Cerebellar nuclear complex (tissue), 1 donor: ENCODE results near the gene SPATA6.
"Not testable (repeated sequence)": the region's sequence is repeated elsewhere in the genome, so short reads cannot be mapped to it uniquely, and the experiment has no call there.

Experiments
- DNase-seq, 2 experiments: peaks; one replicate each; lab custom pipeline; 2025; lab: John Stamatoyannopoulos, UW

Gene SPATA6

GRCh38 chr1:48462716-48463302, 9.2 kb downstream of the SPATA6 start:
- no peak for DNase-seq

- no peak for DNase-seq
Measured at GRCh38 chr1:48450505-48450904, 21.5 kb downstream of the SPATA6 start.

DNA sequence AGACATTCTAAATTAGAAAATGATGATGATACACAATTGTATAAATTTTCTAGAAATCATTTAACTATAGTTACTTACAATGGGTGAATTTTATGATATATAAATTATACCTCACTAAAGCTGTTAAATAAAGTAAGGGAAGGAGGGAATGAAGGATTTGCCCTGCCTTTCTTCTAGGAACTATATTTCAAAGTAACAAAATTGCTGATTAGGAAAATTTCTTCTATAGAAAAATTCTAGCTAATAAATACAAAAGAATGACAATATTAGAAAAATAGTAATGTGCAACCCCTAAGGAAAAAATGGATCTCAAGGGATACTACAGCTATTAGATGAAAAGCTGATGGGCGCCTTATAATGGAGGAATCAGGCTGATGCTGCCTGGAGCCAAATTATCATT, 23.1 kb downstream of the SPATA6 start:
- no peak for DNase-seq

DNA sequence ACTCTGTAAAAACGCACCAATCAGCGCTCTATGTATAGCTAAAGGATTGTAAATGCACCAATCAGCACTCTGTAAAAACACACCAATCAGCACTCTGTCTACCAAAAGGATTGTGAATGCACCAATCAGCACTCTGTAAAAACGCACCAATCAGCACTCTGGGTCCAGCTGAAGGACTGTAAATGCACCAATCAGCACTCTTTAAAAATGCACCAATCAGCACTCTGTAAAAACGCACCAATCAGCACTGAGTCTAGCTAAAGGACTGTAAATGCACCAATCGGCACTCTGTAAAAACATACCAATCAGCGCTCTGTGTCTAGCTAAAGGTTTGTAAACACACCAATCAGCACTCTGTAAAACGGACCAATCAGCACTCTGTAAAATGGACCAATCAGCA, 27.8 kb downstream of the SPATA6 start:
- DNase-seq = not testable (repeated sequence)

- DNase-seq = no peak
Measured at GRCh38 chr1:48442864-48443619, 29.0 kb downstream of the SPATA6 start.

DNA sequence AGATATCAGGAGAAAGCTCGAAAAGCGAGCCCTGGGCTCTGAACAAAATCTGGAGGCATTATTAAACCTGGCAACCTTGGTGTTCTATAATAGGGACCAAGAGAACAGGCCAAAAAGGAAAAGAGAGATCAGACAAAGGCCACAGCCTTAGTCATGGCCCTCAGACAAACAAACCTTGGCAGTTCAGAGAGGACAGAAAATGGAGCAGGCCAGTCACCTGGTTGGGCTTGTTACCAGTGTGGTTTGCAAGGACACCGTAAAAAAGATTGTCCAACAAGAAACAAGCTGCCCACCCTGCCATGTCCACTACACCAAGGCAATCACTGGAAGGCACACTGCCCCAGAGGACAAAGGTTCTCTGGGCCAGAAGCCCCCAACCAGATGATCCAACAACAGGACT, 31.2 kb downstream of the SPATA6 start:
- DNase-seq = not testable (repeated sequence)

DNA sequence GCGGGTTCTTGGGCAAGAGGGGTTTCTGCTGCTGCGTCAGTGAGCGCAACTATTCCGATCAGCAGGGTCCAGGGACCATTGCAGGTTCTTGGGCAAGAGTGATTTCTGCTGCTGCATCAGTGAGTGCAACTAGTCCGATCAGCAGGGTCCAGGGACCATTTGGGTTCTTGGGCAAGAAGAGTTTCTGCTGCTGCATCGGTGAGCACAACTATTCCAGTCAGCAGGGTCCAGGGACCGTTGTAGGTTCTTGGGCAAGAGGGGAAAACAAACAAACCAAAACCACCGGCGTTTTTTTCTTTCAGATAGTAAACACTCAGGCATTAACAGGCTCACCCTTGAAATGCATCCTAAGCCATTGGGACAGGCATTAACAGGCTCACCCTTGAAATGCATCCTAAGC, 32.6 kb downstream of the SPATA6 start:
- no peak for DNase-seq

- DNase-seq = not testable (repeated sequence)
Measured at GRCh38 chr1:48437379-48437778, 34.6 kb downstream of the SPATA6 start.

DNA sequence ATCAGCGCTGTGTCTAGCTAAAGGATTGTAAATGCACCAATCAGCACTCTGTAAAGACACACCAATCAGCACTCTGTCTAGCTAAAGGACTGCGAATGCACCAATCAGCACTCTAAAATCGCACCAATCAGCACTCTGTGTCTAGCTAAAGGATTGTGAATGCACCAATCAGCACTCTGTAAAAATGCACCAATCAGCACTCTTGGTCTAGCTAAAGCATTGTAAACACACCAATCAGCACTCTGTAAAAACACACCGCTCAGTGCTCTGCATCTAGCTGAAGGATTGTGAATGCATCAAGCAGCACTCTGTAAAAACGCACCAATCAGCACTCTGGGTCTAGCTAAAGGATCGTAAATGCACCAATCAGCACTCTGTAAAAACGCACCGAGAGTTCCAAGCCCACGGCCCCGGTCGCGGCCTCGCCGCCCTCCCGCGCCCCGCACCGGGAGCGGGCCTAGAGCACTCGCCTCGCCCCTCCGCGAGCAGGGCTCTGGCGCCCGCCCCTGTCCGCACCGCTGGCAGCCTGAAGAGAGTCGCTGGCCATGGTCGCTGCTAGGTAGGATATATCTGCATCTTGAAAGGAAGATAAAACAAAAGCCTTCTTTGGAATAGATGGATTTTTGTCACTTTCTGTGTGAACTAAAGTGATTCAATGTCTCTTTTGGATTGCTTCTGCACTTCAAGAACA, 36.5 kb downstream of the SPATA6 start:
- DNase-seq = not testable (repeated sequence)

DNA sequence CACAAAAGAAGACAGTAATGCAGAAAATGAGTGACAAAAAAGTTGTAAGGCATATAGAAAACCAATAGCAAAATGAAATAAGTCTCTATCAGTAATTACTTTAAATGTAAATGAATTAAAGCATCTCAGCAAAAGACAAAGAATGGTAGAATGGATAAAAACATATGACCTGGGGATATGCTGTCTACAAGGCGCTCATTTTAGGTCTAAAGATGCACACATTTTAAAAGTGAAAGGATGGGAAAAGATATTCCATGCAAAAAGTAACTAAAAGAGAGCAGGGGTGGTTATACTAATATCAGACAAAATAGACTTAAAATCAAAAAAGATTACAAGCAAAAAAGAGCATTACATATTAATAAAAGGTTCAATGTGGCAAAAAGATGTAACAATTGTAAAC, 41.2 kb downstream of the SPATA6 start:
- DNase-seq = no peak

DNA sequence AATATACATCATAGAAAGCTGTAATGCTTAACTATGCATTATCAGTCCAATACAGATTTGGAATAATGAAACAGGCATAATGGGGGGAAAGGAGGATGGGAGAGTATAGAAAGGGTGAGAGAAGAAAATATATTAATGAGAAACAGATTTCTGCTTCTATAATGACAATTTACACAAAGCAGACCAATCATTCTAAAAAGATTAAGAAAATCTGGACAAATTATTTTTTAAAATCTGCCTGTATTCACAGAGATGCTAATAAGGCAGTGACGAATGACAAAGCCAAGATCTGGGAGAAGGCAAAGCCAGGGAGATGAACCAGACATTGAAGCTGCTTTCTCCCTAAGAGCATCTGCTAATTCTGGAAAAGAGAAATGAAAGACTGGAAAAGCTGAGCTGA, 50.0 kb downstream of the SPATA6 start:
- no peak for DNase-seq

DNA sequence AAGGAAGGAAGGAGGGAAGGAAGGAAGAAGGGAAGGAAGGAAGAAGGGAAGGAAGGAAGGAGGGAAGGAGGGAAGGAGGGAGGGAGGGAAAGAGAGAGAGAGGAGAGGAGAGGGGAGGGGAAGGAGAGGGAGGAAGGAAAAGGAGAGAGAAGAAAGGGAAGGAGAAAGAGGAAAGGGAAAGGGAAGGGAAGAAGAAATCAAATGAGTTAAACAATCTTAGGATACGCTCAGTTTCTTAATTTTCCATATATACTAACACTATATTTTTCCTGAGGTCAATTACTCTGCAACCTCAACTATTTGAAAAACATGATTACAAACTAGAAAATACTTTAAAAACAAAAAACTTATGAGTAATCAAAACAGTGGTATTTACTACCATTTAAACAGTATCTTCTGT, 53.3 kb downstream of the SPATA6 start:
- no peak for DNase-seq

DNA sequence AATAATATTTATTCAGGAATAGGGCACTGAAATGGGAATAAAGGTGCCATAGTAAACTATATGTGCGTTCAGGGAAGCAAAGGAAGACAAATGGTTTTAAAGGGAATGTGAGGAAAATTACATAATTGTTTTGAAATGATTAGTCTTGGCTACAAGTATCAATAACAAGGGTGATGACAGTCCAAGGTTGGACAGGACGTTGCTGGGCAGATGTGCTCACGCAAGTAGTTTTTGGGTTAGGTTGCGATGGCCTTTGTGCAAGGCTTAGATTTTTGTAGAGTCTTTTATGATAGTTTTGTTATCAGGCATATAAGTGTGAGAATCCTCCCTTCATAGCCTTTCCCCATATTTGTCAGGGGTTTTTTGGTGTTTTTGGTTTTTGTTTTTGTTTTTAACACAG, 57.0 kb downstream of the SPATA6 start:
- no peak for DNase-seq

DNA sequence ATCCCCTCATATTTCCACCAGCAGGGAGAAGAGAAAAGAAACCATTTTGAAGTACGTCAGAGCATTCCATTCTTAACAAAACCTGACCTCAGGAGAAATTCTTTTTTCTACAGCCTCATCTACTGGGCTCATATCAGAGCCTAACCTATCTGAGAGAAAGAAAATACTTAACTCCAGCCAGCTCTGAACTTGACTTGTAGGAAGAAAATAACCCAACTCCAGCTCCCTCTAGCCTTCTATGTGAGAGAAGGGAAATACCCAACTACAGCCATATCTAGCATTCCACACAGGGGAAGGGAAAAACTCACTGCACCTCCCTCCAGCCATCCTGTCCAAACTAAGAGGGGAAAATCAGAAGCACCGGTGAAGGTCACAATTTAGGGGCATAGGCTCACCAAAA, 57.7 kb downstream of the SPATA6 start:
- no peak for DNase-seq

GRCh38 chr1:48405940-48406339, 66.1 kb downstream of the SPATA6 start:
- DNase-seq = no peak

- no peak for DNase-seq
Measured at GRCh38 chr1:48405400-48405799, 66.6 kb downstream of the SPATA6 start.

GRCh38 chr1:48402599-48402998, 69.4 kb downstream of the SPATA6 start:
- no peak for DNase-seq

- DNase-seq = no peak
Measured at GRCh38 chr1:48396208-48396607, 75.8 kb downstream of the SPATA6 start.

- DNase-seq = no peak
Measured at GRCh38 chr1:48391926-48392325, 80.1 kb downstream of the SPATA6 start.

DNA sequence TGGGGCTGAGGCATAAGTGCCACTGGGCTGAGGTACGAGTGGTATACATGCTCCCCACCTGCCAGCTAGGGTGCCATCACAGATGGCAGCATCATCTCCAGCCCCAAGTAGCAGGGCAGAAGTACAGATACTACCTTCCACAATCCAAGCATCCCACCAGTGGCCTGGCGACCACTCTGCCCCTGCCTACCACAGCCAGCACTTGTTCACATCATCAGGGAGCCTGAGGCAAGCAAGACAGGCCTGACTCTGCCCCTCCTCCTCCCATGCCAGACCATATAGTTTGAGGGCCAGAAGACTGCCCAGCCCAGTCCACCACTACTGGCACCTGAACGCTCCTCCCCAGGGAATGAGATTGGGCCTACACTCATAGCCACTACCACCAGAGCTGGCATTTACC, 84.6 kb downstream of the SPATA6 start:
- DNase-seq = no peak

DNA sequence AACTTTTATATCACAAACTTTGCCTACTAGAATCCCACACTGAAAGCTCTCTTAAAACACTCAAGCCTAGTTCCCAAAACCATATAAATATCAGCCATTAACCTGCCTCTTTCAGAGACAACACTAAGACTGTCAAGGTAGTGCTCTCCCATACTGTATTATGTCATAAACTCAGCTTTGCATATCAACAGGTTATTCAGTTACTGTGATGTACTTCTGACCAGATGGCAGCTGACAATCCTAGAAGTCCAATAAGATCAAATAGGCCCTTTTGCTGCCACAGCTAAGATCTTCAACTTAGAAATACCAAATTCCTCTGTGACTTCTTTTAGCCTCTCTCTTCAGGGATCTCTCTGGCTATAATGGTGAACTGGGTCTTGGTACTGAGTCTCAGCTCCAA, 97.2 kb downstream of the SPATA6 start:
- no peak for DNase-seq

GRCh38 chr1:48371598-48371997, 100.4 kb downstream of the SPATA6 start:
- DNase-seq = no peak

DNA sequence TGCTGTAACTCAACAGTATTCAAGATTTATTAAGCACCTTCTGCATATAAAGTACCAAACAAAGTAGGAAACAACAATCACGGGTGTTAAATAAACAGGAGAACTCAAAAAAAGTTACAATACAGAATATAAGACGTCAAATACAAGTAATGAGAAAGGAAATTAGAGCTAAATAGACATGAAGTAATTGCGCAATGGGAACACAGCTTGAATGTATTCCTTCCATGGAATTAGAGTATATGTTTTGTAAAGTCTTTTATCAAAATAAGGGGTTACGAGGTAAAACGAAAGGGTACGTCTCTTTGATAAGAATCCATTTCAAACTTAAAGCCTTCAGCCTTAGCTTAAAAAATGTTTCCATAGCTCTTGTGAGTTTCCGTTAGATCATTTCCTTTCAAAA, 109.1 kb downstream of the SPATA6 start:
- DNase-seq = no peak
